GM19455 (cell line): Measurements from ENCODE around the gene ACTR2.
"Not testable (repeated sequence)": the region's sequence is repeated elsewhere in the genome, so short reads cannot be mapped to it uniquely, and the experiment has no call there.

Experiments used
- ATAC-seq: cut with Tn5 transposase; IDR thresholded peaks from one replicate; pipeline ENCODE4 v1.9.1; 2021; ENCODE audit not compliant: unreplicated experiment

Gene ACTR2

GRCh38 chr2:65309699-65310098 is 82.1 kb downstream of the ACTR2 start:
- no peak for ATAC-seq

- ATAC-seq: no peak
Observed at GRCh38 chr2:65311049-65311448, 83.4 kb downstream of the ACTR2 start.

GRCh38 chr2:65311596-65311995 is 84.0 kb downstream of the ACTR2 start:
- ATAC-seq: no peak

DNA sequence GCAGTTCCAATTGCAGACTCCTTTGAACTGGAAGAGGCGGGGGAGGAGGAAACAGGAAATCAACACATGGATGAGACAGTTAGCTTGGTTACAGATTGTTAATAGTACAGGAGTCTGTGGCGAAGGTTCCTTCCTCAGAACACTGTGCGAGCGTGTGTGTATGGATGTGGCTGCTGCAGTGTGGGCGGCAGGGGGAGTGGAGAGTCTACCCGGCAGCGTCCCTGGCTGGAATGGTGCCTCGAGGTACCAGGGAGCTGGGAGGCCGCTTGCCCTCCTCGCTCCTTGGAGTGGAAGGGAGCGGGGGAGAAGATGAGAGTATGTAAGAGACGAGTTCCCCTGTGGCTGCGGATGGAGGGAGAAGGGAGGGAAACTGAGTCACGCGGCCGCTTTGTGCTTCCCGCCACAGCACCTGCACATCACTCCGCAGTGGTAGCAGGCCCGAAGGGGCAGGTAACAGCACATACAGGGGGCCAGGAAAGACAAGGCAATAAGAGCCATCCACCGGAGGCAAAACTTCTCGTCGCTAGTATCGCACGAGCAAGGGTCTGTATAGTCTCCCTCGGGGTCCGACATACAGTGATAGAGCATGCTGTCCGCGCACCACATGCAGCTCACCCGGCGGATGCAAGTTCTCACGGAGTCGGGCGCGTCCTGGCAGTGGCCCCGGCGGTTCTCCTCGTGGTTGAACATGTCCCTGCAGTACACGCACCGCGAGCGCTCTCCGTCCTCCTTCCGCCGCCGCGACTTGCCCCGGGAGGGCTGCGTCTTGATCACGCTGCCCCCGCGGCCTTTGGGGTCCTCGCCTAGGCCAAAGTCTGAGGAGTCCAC is 85.7 kb downstream of the ACTR2 start:
- ATAC-seq: no peak

DNA sequence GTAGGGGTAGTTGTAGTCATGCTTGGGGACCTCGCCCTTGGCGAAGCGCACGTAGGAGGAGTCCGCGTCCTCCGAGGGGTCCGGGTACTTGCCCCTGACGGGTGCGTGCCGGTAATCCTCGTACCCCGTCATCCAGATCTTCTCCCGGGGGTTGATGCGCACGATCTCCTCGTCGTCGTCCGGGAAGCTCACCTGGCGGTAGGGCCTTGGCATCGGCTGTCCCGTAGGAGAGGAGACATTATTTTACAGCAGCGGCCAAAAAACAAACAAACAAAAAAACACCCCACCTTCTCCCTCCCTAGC is 86.3 kb downstream of the ACTR2 start:
- ATAC-seq: no peak

DNA sequence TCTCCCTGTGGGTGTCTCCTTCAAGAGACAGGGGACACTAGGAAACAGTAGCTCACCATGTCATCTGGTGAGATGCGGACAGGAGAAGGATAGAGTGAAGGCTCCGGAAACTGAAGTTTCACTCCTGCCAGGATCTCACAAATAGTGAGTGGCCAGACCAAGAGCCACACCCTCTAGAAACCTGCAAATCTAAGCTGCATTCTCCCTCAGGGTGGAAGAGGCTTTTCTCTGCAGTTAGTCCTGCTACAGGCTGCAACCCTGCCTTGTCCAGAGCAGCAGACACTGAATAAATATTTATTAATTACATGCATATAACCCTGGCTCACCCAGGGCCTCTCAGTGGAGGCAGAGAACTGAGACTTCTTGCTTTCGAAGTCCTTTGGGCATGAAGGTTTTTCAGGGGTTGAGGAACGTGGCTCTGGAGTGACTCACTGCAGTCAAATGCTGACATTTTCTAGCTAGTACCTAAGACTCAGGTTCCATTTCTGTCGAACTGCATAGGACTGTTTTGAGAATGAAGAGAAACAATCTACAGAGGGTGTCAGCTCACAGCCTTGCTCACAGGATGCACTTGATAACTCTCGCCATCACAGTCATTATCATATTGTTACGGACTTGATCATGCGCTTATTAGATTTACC is 87.3 kb downstream of the ACTR2 start:
- ATAC-seq: no peak

DNA sequence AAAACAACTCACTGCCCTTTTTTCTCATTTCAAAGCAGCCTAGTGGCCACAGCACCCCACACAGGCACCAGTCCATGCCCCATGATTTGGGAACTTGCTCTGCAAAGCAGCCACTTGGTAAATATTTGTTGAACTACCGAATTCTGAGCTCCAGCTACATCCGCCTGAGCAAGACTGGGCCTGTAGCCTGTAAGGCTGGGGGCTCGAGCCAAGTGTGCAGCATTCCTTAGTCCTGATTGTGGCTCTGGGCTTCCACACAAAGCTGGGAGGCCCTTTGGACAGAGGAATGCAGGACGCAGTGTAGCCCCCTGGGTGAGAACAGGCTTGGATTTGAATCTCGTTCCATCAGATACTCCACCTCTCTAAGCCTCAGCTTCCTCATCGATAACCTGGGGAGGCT is 88.4 kb downstream of the ACTR2 start:
- no peak for ATAC-seq

DNA sequence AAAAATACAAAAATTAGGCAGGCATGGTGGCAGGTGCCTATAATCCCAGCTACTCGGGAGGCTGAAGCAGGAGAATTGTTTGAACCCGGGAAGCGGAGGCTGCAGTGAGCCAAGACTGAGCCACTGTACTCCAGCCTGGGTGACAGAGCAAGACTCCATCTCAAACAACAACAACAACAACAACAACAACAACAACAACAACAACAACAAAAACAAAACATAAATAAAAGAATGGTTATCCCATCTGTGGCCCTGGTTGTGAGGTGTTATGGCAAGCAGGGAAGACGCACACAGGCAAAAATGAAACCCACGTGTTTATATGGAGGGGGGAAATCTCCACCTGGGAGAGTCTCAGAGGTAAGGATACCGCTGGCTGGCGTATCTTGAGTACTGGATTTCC is 89.7 kb downstream of the ACTR2 start:
- not testable (repeated sequence) for ATAC-seq

GRCh38 chr2:65317841-65318240 is 90.2 kb downstream of the ACTR2 start:
- ATAC-seq: no peak

GRCh38 chr2:65319072-65319673 is 91.5 kb downstream of the ACTR2 start:
- ATAC-seq: no peak

GRCh38 chr2:65319674-65320041 is 92.0 kb downstream of the ACTR2 start:
- no peak for ATAC-seq

- peak; percentile 59 for ATAC-seq
Observed at GRCh38 chr2:65320042-65320725, 92.6 kb downstream of the ACTR2 start.
